RKO (cell line): ENCODE data around the gene DTNB.
A peak's percentile ranks its signal among the peaks of the same experiment; 100 is the strongest.
"Not testable (repeated sequence)": the region's sequence is repeated elsewhere in the genome, so short reads cannot be mapped to it uniquely, and the experiment has no call there.

Source experiments
- DNase-seq: peaks from one replicate; pipeline ENCODE4 v3.0.0-alpha.2; 2016; ENCODE audit warnings: low spot score

DTNB gene

GRCh38 chr2:25419678-25420242 is 253.6 kb downstream of the DTNB start:
- no peak for DNase-seq

GRCh38 chr2:25418944-25419677 is 254.3 kb downstream of the DTNB start:
- no peak for DNase-seq

GRCh38 chr2:25417715-25418369 is 255.5 kb downstream of the DTNB start:
- DNase-seq, result peak; percentile 16

- DNase-seq, result no peak
Observed at GRCh38 chr2:25416674-25417073, 256.7 kb downstream of the DTNB start.

GRCh38 chr2:25414781-25415180 is 258.6 kb downstream of the DTNB start:
- no peak for DNase-seq

- not testable (repeated sequence) for DNase-seq
Observed at GRCh38 chr2:25413409-25413808, 260.0 kb downstream of the DTNB start.

- no peak for DNase-seq
Observed at GRCh38 chr2:25411753-25412152, 261.6 kb downstream of the DTNB start.

- no peak for DNase-seq
Observed at GRCh38 chr2:25411281-25411680, 262.1 kb downstream of the DTNB start.

GRCh38 chr2:25410370-25410769 is 263.0 kb downstream of the DTNB start:
- no peak for DNase-seq

GRCh38 chr2:25409468-25409867 is 263.9 kb downstream of the DTNB start:
- DNase-seq, result no peak

- DNase-seq, result no peak
Observed at GRCh38 chr2:25409044-25409443, 264.3 kb downstream of the DTNB start.

GRCh38 chr2:25405611-25406295 is 267.6 kb downstream of the DTNB start:
- DNase-seq, result no peak

GRCh38 chr2:25403120-25403760 is 270.1 kb downstream of the DTNB start:
- not testable (repeated sequence) for DNase-seq

GRCh38 chr2:25402477-25402876 is 270.9 kb downstream of the DTNB start:
- DNase-seq, result no peak

- no peak for DNase-seq
Observed at GRCh38 chr2:25401307-25402026, 271.9 kb downstream of the DTNB start.

GRCh38 chr2:25400576-25401216 is 272.7 kb downstream of the DTNB start:
- DNase-seq, result no peak

- DNase-seq, result no peak
Observed at GRCh38 chr2:25400169-25400568, 273.2 kb downstream of the DTNB start.

GRCh38 chr2:25398534-25398933 is 274.8 kb downstream of the DTNB start:
- DNase-seq, result no peak

- DNase-seq, result no peak
Observed at GRCh38 chr2:25397777-25398176, 275.6 kb downstream of the DTNB start.

GRCh38 chr2:25389161-25389560 is 284.2 kb downstream of the DTNB start:
- DNase-seq, result no peak

- DNase-seq, result no peak
Observed at GRCh38 chr2:25388491-25388890, 284.9 kb downstream of the DTNB start.
